ENCODE results near the gene POLR2A. TPM values are rescaled to one million over a fixed set of nuclear protein-coding genes. Genes with fewer than 3 reads are reported as not detected.

POLR2A gene
- total RNA-seq, 4 donors from 2014 or later, result 94.6 to 204 (median 157) TPM

DNA sequence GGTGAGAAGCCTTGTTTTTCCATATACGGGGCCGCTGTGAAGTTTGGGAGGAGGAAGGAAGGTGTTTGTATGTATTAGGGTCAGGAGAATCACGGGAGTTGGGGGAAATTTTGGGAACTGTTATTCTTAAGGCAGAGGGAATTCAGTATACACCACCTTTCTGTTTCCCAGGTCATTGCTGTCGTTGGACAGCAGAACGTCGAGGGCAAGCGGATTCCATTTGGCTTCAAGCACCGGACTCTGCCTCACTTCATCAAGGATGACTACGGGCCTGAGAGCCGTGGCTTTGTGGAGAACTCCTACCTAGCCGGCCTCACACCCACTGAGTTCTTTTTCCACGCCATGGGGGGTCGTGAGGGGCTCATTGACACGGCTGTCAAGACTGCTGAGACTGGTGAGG lies 17.6 kb downstream of the POLR2A start:
- Histone ChIP-seq H3K4me1 (no peaks in the 10 kb centered on the region), H3K27ac (no peak overlapping the region), H3K4me3 (no peak overlapping the region), H3K27me3 (no peaks in the 10 kb centered on the region), H3K36me3 (peaks cover 3 to 100% (median 3%) of the 10 kb centered on the region in 3 donors), H3K9me3 (no peaks in the 10 kb centered on the region)
- TF ChIP-seq POLR2A (IDR thresholded peaks at IDR 0.05) (no peak), CTCF (IDR thresholded peaks at IDR 0.05) (no peak)
- DNase-seq, result no peak

DNA sequence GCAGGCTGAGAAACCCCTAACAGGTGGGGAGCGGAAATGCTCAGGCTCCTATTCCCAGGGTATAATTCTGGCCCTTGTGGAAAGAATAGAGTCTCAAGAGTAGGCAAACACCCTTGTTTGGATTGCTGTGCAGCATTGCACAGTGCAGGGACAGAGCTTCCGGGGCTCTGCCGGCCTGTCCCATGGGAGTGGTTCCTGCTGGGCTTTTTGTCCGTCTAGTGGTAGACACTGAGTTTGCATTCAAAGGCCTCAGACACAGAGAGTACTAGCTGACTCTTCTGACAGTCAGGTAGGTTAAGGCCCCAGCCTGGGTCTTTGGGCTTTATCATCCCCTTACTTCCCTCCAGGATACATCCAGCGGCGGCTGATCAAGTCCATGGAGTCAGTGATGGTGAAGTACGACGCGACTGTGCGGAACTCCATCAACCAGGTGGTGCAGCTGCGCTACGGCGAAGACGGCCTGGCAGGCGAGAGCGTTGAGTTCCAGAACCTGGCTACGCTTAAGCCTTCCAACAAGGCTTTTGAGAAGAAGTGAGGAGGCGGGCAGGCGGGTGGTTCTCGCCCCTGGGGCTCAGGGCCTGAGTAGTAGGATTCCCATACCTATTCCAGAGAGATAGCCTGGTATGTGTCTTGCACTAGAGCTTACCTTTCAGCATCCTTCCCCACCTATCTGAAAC lies 18.1 kb downstream of the POLR2A start:
- Histone ChIP-seq H3K27ac (no peak overlapping the region), H3K36me3 (peaks cover 3 to 100% (median 3%) of the 10 kb centered on the region in 3 donors), H3K27me3 (no peaks in the 10 kb centered on the region), H3K4me3 (no peak overlapping the region), H3K9me3 (no peaks in the 10 kb centered on the region), H3K4me1 (no peaks in the 10 kb centered on the region)
- TF ChIP-seq POLR2A (IDR thresholded peaks at IDR 0.05), result no peak
- TF ChIP-seq CTCF (IDR thresholded peaks at IDR 0.05), result no peak
- DNase-seq, result no peak

DNA sequence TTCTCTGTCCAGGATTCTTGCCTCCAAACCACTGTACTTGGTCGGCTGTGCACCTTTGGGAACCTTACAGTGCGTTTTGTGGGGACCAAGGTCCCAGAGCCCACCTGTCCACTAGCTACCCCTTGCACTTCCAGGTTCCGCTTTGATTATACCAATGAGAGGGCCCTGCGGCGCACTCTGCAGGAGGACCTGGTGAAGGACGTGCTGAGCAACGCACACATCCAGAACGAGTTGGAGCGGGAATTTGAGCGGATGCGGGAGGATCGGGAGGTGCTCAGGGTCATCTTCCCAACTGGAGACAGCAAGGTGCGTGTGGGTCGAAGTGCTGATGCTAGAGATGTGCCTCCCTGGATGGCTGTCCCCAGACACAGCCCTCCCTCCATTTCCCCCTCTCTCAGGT lies 18.8 kb downstream of the POLR2A start:
- no peak for TF ChIP-seq POLR2A (IDR thresholded peaks at IDR 0.05)
- peak in 3 of 6 experiments; percentile 31 to 37 (median 33) for TF ChIP-seq CTCF (IDR thresholded peaks at IDR 0.05)
- peaks cover 3 to 100% (median 3%) of the 10 kb centered on the region in 3 donors for H3K36me3 ChIP-seq
- no peaks in the 10 kb centered on the region for H3K27me3 ChIP-seq
- no peak for DNase-seq
- H3K27ac ChIP-seq, result no peak overlapping the region
- H3K4me1 ChIP-seq, result no peaks in the 10 kb centered on the region
- H3K4me3 ChIP-seq, result no peak overlapping the region
- no peaks in the 10 kb centered on the region for H3K9me3 ChIP-seq

- Histone ChIP-seq H3K36me3 (peaks cover 3 to 100% (median 3%) of the 10 kb centered on the region in 3 donors), H3K27ac (no peak overlapping the region)
Observed at GRCh38 chr17:7503521-7503920, 19.4 kb downstream of the POLR2A start.

DNA sequence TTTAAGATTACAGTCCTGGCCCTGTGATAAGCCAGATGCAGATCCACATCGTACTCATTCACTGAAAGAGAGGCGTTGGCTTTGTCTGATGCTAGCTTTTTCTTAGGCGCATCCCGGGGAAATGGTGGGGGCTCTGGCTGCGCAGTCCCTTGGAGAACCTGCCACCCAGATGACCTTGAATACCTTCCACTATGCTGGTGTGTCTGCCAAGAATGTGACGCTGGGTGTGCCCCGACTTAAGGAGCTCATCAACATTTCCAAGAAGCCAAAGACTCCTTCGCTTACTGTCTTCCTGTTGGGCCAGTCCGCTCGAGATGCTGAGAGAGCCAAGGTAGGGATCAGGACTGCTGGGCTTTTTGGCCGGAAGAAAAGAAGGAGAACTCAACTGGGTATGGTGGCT lies 24.0 kb downstream of the POLR2A start:
- H3K9me3 ChIP-seq, result no peaks in the 10 kb centered on the region
- peak in 1 of 3 donors; percentile 27 for DNase-seq
- no peak overlapping the region for H3K4me3 ChIP-seq
- peaks cover 0 to 100% (median 3%) of the 10 kb centered on the region in 3 donors for H3K36me3 ChIP-seq
- H3K4me1 ChIP-seq, result no peaks in the 10 kb centered on the region
- H3K27ac ChIP-seq, result no peak overlapping the region
- H3K27me3 ChIP-seq, result no peaks in the 10 kb centered on the region
- TF ChIP-seq POLR2A (IDR thresholded peaks at IDR 0.05) (no peak), CTCF (IDR thresholded peaks at IDR 0.05) (no peak)

More at GRCh38 chr17:7503521-7503920, 19.4 kb downstream of the POLR2A start:
- no peaks in the 10 kb centered on the region for H3K4me1 ChIP-seq
- no peaks in the 10 kb centered on the region for H3K9me3 ChIP-seq
- no peak for DNase-seq
- TF ChIP-seq CTCF (IDR thresholded peaks at IDR 0.05), result no peak
- TF ChIP-seq POLR2A (IDR thresholded peaks at IDR 0.05), result no peak
- H3K4me3 ChIP-seq, result no peak overlapping the region
- no peaks in the 10 kb centered on the region for H3K27me3 ChIP-seq

All from Peyer's patch (tissue), 4 donors.